Smooth muscle cell (in vitro differentiated cells): ENCODE measurements around the gene PTX4. TPM values are rescaled to one million over a fixed set of nuclear protein-coding genes. Genes with fewer than 3 reads are reported as not detected.

Source experiments
- DNase-seq: peaks from one replicate; lab custom pipeline; 2025; ENCODE audit not compliant: unreplicated experiment; lab: John Stamatoyannopoulos, UW
- H2AFZ ChIP-seq: fragments of 200-600 bp; sonication (generic); 2 replicates; pipeline ENCODE4 v1.6.0; 2016; ENCODE audit warnings: antibody characterized with exemption, low read depth, mild to moderate bottlenecking
- H3F3A ChIP-seq: fragments of 200-600 bp; sonication (generic); 2 replicates; pipeline ENCODE4 v1.6.0; 2017; ENCODE audit warnings: antibody characterized with exemption, low read depth
- H3K27ac ChIP-seq: fragments of 200-600 bp; sonication (generic); 2 replicates; pipeline ENCODE4 v1.5.1; 2016; ENCODE audit warnings: low read depth, mild to moderate bottlenecking
- H3K27me3 ChIP-seq: fragments of 200-600 bp; sonication (generic); 2 replicates; pipeline ENCODE4 v1.6.1; 2016; ENCODE audit warnings: low read depth, mild to moderate bottlenecking
- H3K36me3 ChIP-seq: fragments of 200-600 bp; sonication (generic); 2 replicates; pipeline ENCODE4 v1.5.1; 2016; ENCODE audit warnings: low read depth
- H3K4me1 ChIP-seq: fragments of 200-600 bp; sonication (generic); 2 replicates; pipeline ENCODE4 v1.5.1; 2016; ENCODE audit warnings: low read depth
- H3K4me2 ChIP-seq: fragments of 200-600 bp; sonication (generic); 2 replicates; pipeline ENCODE4 v1.6.0; 2016; ENCODE audit warnings: mild to moderate bottlenecking
- H3K4me3 ChIP-seq: fragments of 200-600 bp; sonication (generic); 2 replicates; pipeline ENCODE4 v1.5.1; 2016; ENCODE audit warnings: mild to moderate bottlenecking
- H3K79me2 ChIP-seq: fragments of 200-600 bp; sonication (generic); 2 replicates; pipeline ENCODE4 v1.6.0; 2016; ENCODE audit warnings: low read depth, mild to moderate bottlenecking
- H3K9ac ChIP-seq: fragments of 200-600 bp; sonication (generic); 2 replicates; pipeline ENCODE4 v1.6.0; 2016; ENCODE audit warnings: low read depth
- H3K9me3 ChIP-seq: fragments of 200-600 bp; sonication (generic); replicated peaks from 2 replicates; pipeline ENCODE4 v1.5.1; 2016; ENCODE audit warnings: low read depth
- H4K20me1 ChIP-seq: fragments of 200-600 bp; sonication (generic); 2 replicates; pipeline ENCODE4 v1.6.0; 2016; ENCODE audit warnings: low read depth
- WGBS: methylation state at CpG from one replicate; pipeline ENCODE4 v1.1.7; 2016; ENCODE audit warnings: low lambda C conversion rate; 5-methylcytosine and 5-hydroxymethylcytosine counted together
- polyA plus RNA-seq: library from polyadenylated mRNA; unstranded; fragments of >200 nt; fragmentation: Nextera tagmentation; extraction: Ambion mirVana; gene quantifications from 2 replicates; pipeline ENCODE4 v1.2.1, GENCODE V29; 2016
- total RNA-seq: library from RNA; depleted of rRNA; stranded (reverse); fragments of >200 nt; gene quantifications from 2 replicates; pipeline ENCODE4 v1.2.3, GENCODE V29; 2014
- TF ChIP-seq, protein P1 (sequence below): fragments of 200-600 bp; sonication (generic); IDR thresholded peaks from 2 replicates; pipeline ENCODE4 v1.5.1; 2017; ENCODE audit warnings: borderline replicate concordance, mild to moderate bottlenecking, antibody characterized with exemption; ENCODE audit not compliant: insufficient read depth, poor library complexity, severe bottlenecking

The PTX4 gene
- total and polyA plus RNA-seq, 2 experiments from 2014 or later = not detected

DNA sequence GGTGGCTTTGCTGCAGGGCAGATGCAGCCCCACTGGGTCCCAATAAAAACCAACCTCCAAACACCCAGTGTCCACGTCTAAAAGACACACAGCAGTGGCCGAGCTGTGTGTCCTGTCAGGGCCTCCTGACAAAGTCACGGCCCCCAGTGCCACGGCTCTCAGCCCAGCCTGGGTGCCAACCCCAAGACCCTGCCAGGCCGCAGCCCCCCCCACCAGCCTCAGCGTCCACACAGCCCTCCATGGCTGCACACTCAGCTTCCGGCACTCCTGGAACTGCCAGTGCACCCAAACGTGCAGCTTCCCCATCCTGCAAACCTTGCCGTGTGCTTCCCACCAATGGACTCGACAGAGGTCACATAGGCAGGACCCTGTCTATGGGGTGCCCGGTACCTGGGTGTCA lies 40.8 kb downstream of the PTX4 start:
- H3K4me3 ChIP-seq = no peak overlapping the region
- no peaks in the 10 kb centered on the region for H4K20me1 ChIP-seq
- no peaks in the 10 kb centered on the region for H3K36me3 ChIP-seq
- no peaks in the 10 kb centered on the region for H3K4me1 ChIP-seq
- H3F3A ChIP-seq = no peaks in the 10 kb centered on the region
- no peaks in the 10 kb centered on the region for H3K9me3 ChIP-seq
- no peaks in the 10 kb centered on the region for H3K79me2 ChIP-seq
- TF ChIP-seq, protein P1, sequence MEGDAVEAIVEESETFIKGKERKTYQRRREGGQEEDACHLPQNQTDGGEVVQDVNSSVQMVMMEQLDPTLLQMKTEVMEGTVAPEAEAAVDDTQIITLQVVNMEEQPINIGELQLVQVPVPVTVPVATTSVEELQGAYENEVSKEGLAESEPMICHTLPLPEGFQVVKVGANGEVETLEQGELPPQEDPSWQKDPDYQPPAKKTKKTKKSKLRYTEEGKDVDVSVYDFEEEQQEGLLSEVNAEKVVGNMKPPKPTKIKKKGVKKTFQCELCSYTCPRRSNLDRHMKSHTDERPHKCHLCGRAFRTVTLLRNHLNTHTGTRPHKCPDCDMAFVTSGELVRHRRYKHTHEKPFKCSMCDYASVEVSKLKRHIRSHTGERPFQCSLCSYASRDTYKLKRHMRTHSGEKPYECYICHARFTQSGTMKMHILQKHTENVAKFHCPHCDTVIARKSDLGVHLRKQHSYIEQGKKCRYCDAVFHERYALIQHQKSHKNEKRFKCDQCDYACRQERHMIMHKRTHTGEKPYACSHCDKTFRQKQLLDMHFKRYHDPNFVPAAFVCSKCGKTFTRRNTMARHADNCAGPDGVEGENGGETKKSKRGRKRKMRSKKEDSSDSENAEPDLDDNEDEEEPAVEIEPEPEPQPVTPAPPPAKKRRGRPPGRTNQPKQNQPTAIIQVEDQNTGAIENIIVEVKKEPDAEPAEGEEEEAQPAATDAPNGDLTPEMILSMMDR = no peak
- H3K27ac ChIP-seq = no peak overlapping the region
- H3K27me3 ChIP-seq = no peaks in the 10 kb centered on the region
- no peak overlapping the region for H2AFZ ChIP-seq
- H3K9ac ChIP-seq = no peak overlapping the region
- over 99% methylated on average over 11 of the region's 11 CpGs for WGBS
- H3K4me2 ChIP-seq = no peak overlapping the region
- DNase-seq = no peak

DNA sequence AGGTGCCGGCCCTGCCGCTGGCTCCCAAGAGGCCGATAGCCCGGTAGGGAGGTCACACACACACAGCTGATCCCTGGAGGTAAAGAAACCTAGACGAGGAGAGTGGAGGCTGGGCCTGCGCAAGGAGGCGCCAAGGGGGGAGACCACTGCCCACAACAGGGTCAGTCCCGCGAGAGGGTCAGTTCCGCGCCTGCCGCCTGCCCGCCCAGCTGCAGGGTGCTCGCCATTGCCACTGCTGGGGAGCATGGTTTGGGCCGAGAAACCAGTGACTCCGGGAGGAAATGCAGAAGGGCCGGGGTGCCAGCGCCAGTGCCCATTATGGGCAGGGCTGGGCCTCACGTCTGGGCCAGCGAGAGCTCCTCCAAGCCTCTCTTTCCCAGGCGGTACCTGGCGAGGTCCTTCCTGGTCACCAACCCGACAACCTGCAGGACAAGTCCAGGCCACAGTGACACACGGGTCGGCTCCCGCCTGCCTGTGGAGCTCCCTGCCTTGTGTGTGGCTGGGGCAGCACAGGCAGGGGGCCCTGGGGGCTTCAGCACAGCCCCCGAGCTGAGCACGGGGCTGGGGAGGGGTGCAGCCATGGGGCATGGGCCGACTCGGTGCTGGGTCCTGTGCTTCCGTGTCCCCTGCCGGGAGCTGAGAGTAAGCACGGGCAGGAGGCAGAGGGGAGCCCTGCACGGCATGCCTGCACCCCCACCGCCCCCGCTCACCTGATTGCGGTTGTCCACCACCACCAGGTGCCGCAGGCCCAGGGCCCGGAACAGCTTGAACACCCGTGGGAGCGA lies 42.3 kb downstream of the PTX4 start:
- Histone ChIP-seq H3F3A (no peaks in the 10 kb centered on the region), H3K79me2 (no peaks in the 10 kb centered on the region), H3K4me2 (no peak overlapping the region), H3K4me1 (no peaks in the 10 kb centered on the region), H3K9ac (no peak overlapping the region), H3K36me3 (no peaks in the 10 kb centered on the region), H3K27ac (no peak overlapping the region), H3K27me3 (no peaks in the 10 kb centered on the region), H3K9me3 (no peaks in the 10 kb centered on the region), H2AFZ (no peak overlapping the region), H3K4me3 (no peak overlapping the region), H4K20me1 (no peaks in the 10 kb centered on the region)
- 97% methylated on average over 32 of the region's 41 CpGs for WGBS
- DNase-seq = no peak
- TF ChIP-seq, protein P1 = no peak

DNA sequence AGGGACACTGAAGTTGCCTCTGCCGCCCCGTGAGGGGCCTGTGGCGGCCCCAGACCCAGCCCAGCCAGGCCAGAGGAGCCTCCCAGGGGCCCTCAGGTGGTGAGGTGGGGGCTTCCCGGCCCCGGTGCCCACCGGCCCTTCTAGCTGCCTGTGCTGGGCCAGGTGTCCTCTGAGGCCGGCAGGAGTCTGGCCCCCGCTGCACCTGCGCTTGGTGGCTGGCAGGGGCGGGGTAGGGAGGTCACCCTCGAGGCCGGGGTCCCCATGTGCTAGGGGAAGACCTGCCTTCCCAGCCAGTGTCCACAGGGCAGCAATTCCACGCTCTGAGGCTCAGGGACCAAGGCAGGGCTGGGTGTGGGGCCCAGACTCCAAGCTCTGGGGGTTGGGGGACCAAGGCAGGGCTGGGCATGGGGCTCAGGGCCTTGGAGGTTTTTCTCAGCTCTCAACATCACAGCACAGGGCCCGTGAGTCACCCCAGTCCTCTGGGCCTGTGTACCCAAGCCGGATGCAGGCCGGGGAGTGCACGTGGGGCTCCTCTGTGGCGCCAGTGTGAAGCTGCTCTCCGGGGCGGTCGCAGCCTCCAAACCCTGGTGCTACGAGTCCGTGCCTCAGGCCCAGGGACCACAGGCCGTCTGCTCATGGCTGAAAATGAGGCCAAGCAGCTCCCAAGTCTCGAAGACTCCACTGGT lies 43.1 kb downstream of the PTX4 start:
- H3K27ac ChIP-seq = no peak overlapping the region
- H3F3A ChIP-seq = no peaks in the 10 kb centered on the region
- H3K4me1 ChIP-seq = no peaks in the 10 kb centered on the region
- no peaks in the 10 kb centered on the region for H3K27me3 ChIP-seq
- H2AFZ ChIP-seq = no peak overlapping the region
- H3K79me2 ChIP-seq = no peaks in the 10 kb centered on the region
- H4K20me1 ChIP-seq = no peaks in the 10 kb centered on the region
- WGBS = 93% methylated on average over 19 of the region's 25 CpGs
- no peak overlapping the region for H3K9ac ChIP-seq
- DNase-seq = no peak
- no peaks in the 10 kb centered on the region for H3K9me3 ChIP-seq
- no peak overlapping the region for H3K4me2 ChIP-seq
- TF ChIP-seq, protein P1 = no peak
- H3K4me3 ChIP-seq = no peak overlapping the region
- H3K36me3 ChIP-seq = no peaks in the 10 kb centered on the region
